ENCODE results near the gene SCAI. TPM values are rescaled to one million over a fixed set of nuclear protein-coding genes. Genes with fewer than 3 reads are reported as not detected.
"Not testable (repeated sequence)": the region's sequence is repeated elsewhere in the genome, so short reads cannot be mapped to it uniquely, and the experiment has no call there.

The SCAI gene
- total RNA-seq, 4 donors from 2014 or later: 5.6 to 10.4 (median 7.8) TPM

GRCh38 chr9:124928116-124928515 lies 215.2 kb downstream of the SCAI start:
- no peaks in the 10 kb centered on the region for H3K9me3 ChIP-seq
- H3K4me3 ChIP-seq: no peak overlapping the region
- H3K27ac ChIP-seq (replicated peaks in 1 of 4): no peak overlapping the region
- TF ChIP-seq POLR2A (IDR thresholded peaks at IDR 0.05; ENCODE audit: low read depth) (no peak), CTCF (IDR thresholded peaks at IDR 0.05) (no peak), POLR2AphosphoS5 (IDR thresholded peaks at IDR 0.05) (no peak), EP300 (IDR thresholded peaks at IDR 0.05) (no peak)
- intact Hi-C loops (cut with DNase I): no loop called here
- H3K27me3 ChIP-seq: no peaks in the 10 kb centered on the region
- H3K4me1 ChIP-seq: no peaks in the 10 kb centered on the region
- peaks cover 17 to 94% (median 79%) of the 10 kb centered on the region in 4 donors for H3K36me3 ChIP-seq
- DNase-seq (ENCODE audit: extremely low spot score): no peak
- WGBS: 94% methylated on average over 3 of the region's 3 CpGs

GRCh38 chr9:124920394-124920793 lies 222.9 kb downstream of the SCAI start:
- H3K4me1 ChIP-seq; H3K9me3 ChIP-seq; intact Hi-C loops (cut with DNase I); H3K27me3 ChIP-seq; H3K4me3 ChIP-seq; H3K27ac ChIP-seq (replicated peaks in 1 of 4); DNase-seq (ENCODE audit: extremely low spot score): not testable (repeated sequence)
- H3K36me3 ChIP-seq: peaks cover 39 to 82% (median 63%) of the 10 kb centered on the region in 4 donors
- 92% methylated on average over 6 of the region's 6 CpGs for WGBS

- WGBS: 76% methylated on average over 5 of the region's 5 CpGs
- Histone ChIP-seq H3K4me3 (no peak overlapping the region), H3K36me3 (peaks cover 28 to 84% (median 77%) of the 10 kb centered on the region in 4 donors), H3K9me3 (no peaks in the 10 kb centered on the region), H3K27me3 (no peaks in the 10 kb centered on the region), H3K4me1 (no peaks in the 10 kb centered on the region), H3K27ac (replicated peaks in 1 of 4) (no peak overlapping the region)
- intact Hi-C loops (cut with DNase I): no loop called here
- no peak for TF ChIP-seq CTCF (IDR thresholded peaks at IDR 0.05)
- no peak for TF ChIP-seq POLR2A (IDR thresholded peaks at IDR 0.05; ENCODE audit: low read depth)
- TF ChIP-seq POLR2AphosphoS5 (IDR thresholded peaks at IDR 0.05): no peak
- no peak for TF ChIP-seq EP300 (IDR thresholded peaks at IDR 0.05)
- no peak for DNase-seq (ENCODE audit: extremely low spot score)
These were observed 228.4 kb downstream of the SCAI start for GRCh38 chr9:124914753-124915405.

GRCh38 chr9:124913378-124913777 lies 229.9 kb downstream of the SCAI start:
- Histone ChIP-seq H3K27ac (replicated peaks in 1 of 4) (no peak overlapping the region), H3K9me3 (no peaks in the 10 kb centered on the region), H3K4me1 (no peaks in the 10 kb centered on the region), H3K36me3 (peaks cover 18 to 81% (median 75%) of the 10 kb centered on the region in 4 donors), H3K4me3 (no peak overlapping the region), H3K27me3 (no peaks in the 10 kb centered on the region)
- intact Hi-C loops (cut with DNase I): no loop called here
- no peak for DNase-seq (ENCODE audit: extremely low spot score)
- 100% methylated on average over 2 of the region's 2 CpGs for WGBS
- TF ChIP-seq EP300 (IDR thresholded peaks at IDR 0.05) (no peak), POLR2A (IDR thresholded peaks at IDR 0.05; ENCODE audit: low read depth) (no peak), CTCF (IDR thresholded peaks at IDR 0.05) (no peak), POLR2AphosphoS5 (IDR thresholded peaks at IDR 0.05) (no peak)

GRCh38 chr9:124911766-124912165 lies 231.6 kb downstream of the SCAI start:
- Histone ChIP-seq H3K27ac (replicated peaks in 1 of 4) (no peak overlapping the region), H3K36me3 (peaks cover 18 to 88% (median 79%) of the 10 kb centered on the region in 4 donors), H3K4me1 (no peaks in the 10 kb centered on the region), H3K27me3 (no peaks in the 10 kb centered on the region), H3K4me3 (no peak overlapping the region), H3K9me3 (no peaks in the 10 kb centered on the region)
- 95% methylated on average over 1 of the region's 1 CpG for WGBS
- intact Hi-C loops (cut with DNase I): no loop called here
- no peak for TF ChIP-seq CTCF (IDR thresholded peaks at IDR 0.05)
- no peak for TF ChIP-seq POLR2AphosphoS5 (IDR thresholded peaks at IDR 0.05)
- TF ChIP-seq EP300 (IDR thresholded peaks at IDR 0.05): no peak
- TF ChIP-seq POLR2A (IDR thresholded peaks at IDR 0.05; ENCODE audit: low read depth): no peak
- no peak for DNase-seq (ENCODE audit: extremely low spot score)
